H9 (cell line): Measurements from ENCODE around the gene ADARB2. TPM values are rescaled to one million over a fixed set of nuclear protein-coding genes. Genes with fewer than 3 reads are reported as not detected.

Experiments
- DNase-seq: peaks from one replicate; pipeline ENCODE4 v3.0.0-alpha.2; 2017
- H2AFZ ChIP-seq: one replicate; pipeline ENCODE4 v1.6.1; 2013; ENCODE audit warnings: mild to moderate bottlenecking, low read length, control low read depth, moderate library complexity
- H2AK5ac ChIP-seq: 2 replicates; pipeline ENCODE4 v1.6.1; 2013; ENCODE audit warnings: low read length, control low read depth, mixed read lengths; ENCODE audit not compliant: insufficient read length
- H2BK120ac ChIP-seq: one replicate; pipeline ENCODE4 v1.6.1; 2013; ENCODE audit warnings: low read depth, mild to moderate bottlenecking, low read length, control low read depth, inconsistent platforms; ENCODE audit not compliant: poor library complexity, severe bottlenecking
- H2BK12ac ChIP-seq: 2 replicates; pipeline ENCODE4 v1.6.1; 2013; ENCODE audit warnings: low read length, control low read depth, mixed read lengths, low read depth; ENCODE audit not compliant: insufficient read length
- H2BK15ac ChIP-seq: 2 replicates; pipeline ENCODE4 v1.6.1; 2013; ENCODE audit warnings: low read depth, low read length, control low read depth
- H2BK20ac ChIP-seq: one replicate; pipeline ENCODE4 v1.6.1; 2013; ENCODE audit warnings: low read depth, mild to moderate bottlenecking, low read length, control low read depth, inconsistent platforms; ENCODE audit not compliant: poor library complexity, severe bottlenecking
- H2BK5ac ChIP-seq: 2 replicates; pipeline ENCODE4 v1.6.1; 2013; ENCODE audit warnings: low read length, control low read depth, mixed read lengths; ENCODE audit not compliant: insufficient read length
- H3K14ac ChIP-seq: 2 replicates; pipeline ENCODE4 v1.6.1; 2013; ENCODE audit warnings: low read length, control low read depth; ENCODE audit not compliant: insufficient read depth
- H3K18ac ChIP-seq: 2 replicates; pipeline ENCODE4 v1.6.1; 2013; ENCODE audit warnings: low read depth, mild to moderate bottlenecking, mixed read lengths, low read length, control low read depth; ENCODE audit not compliant: insufficient read length
- H3K23ac ChIP-seq: 2 replicates; pipeline ENCODE4 v1.6.1; 2013; ENCODE audit warnings: low read length, control low read depth, mixed read lengths, low read depth; ENCODE audit not compliant: insufficient read length
- H3K23me2 ChIP-seq: 2 replicates; pipeline ENCODE4 v1.6.1; 2013; ENCODE audit warnings: low read depth, mild to moderate bottlenecking, mixed read lengths, low read length, control low read depth; ENCODE audit not compliant: insufficient read length, poor library complexity, severe bottlenecking
- H3K27ac ChIP-seq: 2 replicates; pipeline ENCODE4 v1.5.1; 2013; ENCODE audit warnings: low read length, control low read depth, mixed read lengths, low read depth; ENCODE audit not compliant: insufficient read length
- H3K27me3 ChIP-seq: 2 replicates; pipeline ENCODE4 v1.6.1; 2013; ENCODE audit warnings: low read length, control low read depth, inconsistent platforms; ENCODE audit not compliant: insufficient read depth
- H3K4ac ChIP-seq: 2 replicates; pipeline ENCODE4 v1.6.1; 2013; ENCODE audit warnings: low read depth, mild to moderate bottlenecking, control low read depth, inconsistent platforms, low read length, moderate library complexity
- H3K4me1 ChIP-seq: 2 replicates; pipeline ENCODE4 v1.6.1; 2013; ENCODE audit warnings: low read length, control low read depth, inconsistent platforms; ENCODE audit not compliant: insufficient read depth
- H3K4me2 ChIP-seq: 2 replicates; pipeline ENCODE4 v1.6.1; 2013; ENCODE audit warnings: low read length, control low read depth, mixed read lengths; ENCODE audit not compliant: insufficient read length, insufficient read depth
- H3K56ac ChIP-seq: 2 replicates; pipeline ENCODE4 v1.6.1; 2013; ENCODE audit warnings: low read depth, mild to moderate bottlenecking, mixed read lengths, low read length, control low read depth; ENCODE audit not compliant: insufficient read length
- H3K79me1 ChIP-seq: 2 replicates; pipeline ENCODE4 v1.6.1; 2013; ENCODE audit warnings: low read depth, mild to moderate bottlenecking, moderate library complexity, low read length, control low read depth, inconsistent platforms; ENCODE audit not compliant: insufficient read depth, poor library complexity, severe bottlenecking
- H3K79me2 ChIP-seq: 2 replicates; pipeline ENCODE4 v1.6.1; 2013; ENCODE audit warnings: low read length, control low read depth, inconsistent platforms; ENCODE audit not compliant: insufficient read depth
- H3K9ac ChIP-seq: 2 replicates; pipeline ENCODE4 v1.6.1; 2013; ENCODE audit warnings: low read length, control low read depth, mixed read lengths; ENCODE audit not compliant: insufficient read length; ENCODE audit errors: extremely low read depth
- H3K9me3 ChIP-seq: one replicate; pipeline ENCODE4 v1.6.1; 2013; ENCODE audit warnings: low read depth, low read length, inconsistent platforms; ENCODE audit not compliant: control insufficient read depth
- H3T11ph ChIP-seq: one replicate; pipeline ENCODE4 v1.6.1; 2013; ENCODE audit warnings: mild to moderate bottlenecking, low read length, control low read depth, inconsistent platforms
- H4K20me1 ChIP-seq: one replicate; pipeline ENCODE4 v1.6.1; 2013; ENCODE audit not compliant: control insufficient read depth, insufficient read length, insufficient read depth
- H4K5ac ChIP-seq: 2 replicates; pipeline ENCODE4 v1.6.1; 2013; ENCODE audit warnings: low read depth, mild to moderate bottlenecking, mixed read lengths, low read length, control low read depth; ENCODE audit not compliant: insufficient read length
- H4K8ac ChIP-seq: replicated peaks from 2 replicates; pipeline ENCODE4 v1.6.1; 2013; ENCODE audit warnings: low read length, control low read depth, mixed read lengths, low read depth; ENCODE audit not compliant: insufficient read length
- H4K91ac ChIP-seq: 2 replicates; pipeline ENCODE4 v1.6.1; 2013; ENCODE audit warnings: low read depth, mild to moderate bottlenecking, moderate library complexity, mixed read lengths, low read length, control low read depth; ENCODE audit not compliant: insufficient read length
- H3K27ac Mint-ChIP-seq, 3 experiments: 2 replicates in 2 of 3; 3 replicates in 1 of 3; pipeline ENCODE4 v1.8.0; 2020 to 2021; ENCODE audit warnings: mixed read lengths in 3 of 3, mild to moderate bottlenecking in 1 of 3, moderate library complexity in 1 of 3
- H3K27me3 Mint-ChIP-seq: 2 replicates; pipeline ENCODE4 v1.8.0; 2021; ENCODE audit warnings: low read depth, mild to moderate bottlenecking, moderate library complexity, mixed read lengths
- H3K36me3 Mint-ChIP-seq, 3 experiments: 2 replicates in 2 of 3; 3 replicates in 1 of 3; pipeline ENCODE4 v1.8.0; 2020 to 2021; ENCODE audit warnings: low read depth in 3 of 3, mixed read lengths in 3 of 3; ENCODE audit not compliant: insufficient read depth in 1 of 3
- H3K4me1 Mint-ChIP-seq, 2 experiments: 2 replicates each; pipeline ENCODE4 v1.8.0; 2020; ENCODE audit warnings: mixed read lengths in 2 of 2
- H3K4me3 Mint-ChIP-seq, 2 experiments: 2 replicates in 1 of 2; 3 replicates in 1 of 2; pipeline ENCODE4 v1.8.0; 2020 to 2021; ENCODE audit warnings: mild to moderate bottlenecking in 2 of 2, mixed read lengths in 2 of 2, moderate library complexity in 1 of 2
- H3K9me3 Mint-ChIP-seq, 2 experiments: 2 replicates in 1 of 2; 3 replicates in 1 of 2; pipeline ENCODE4 v1.8.0; 2020; ENCODE audit warnings: mild to moderate bottlenecking in 2 of 2, mixed read lengths in 2 of 2, moderate library complexity in 1 of 2
- WGBS: extraction: QIAGEN DNeasy Blood & Tissue Kit; methylation state at CpG from one replicate; pipeline ENCODE4 v1.1.7; 2013; ENCODE audit warnings: missing lambda C conversion rate, low lambda C conversion rate, mixed read lengths; ENCODE audit not compliant: insufficient read length; ENCODE audit errors: extremely low coverage; 5-methylcytosine and 5-hydroxymethylcytosine counted together
- total RNA-seq: library from RNA; stranded (reverse); gene quantifications from 2 replicates; pipeline ENCODE4 v1.2.1, GENCODE V29; 2021
- TF ChIP-seq, protein P1 (sequence below): fragments of 200-600 bp; sonication (generic); conservative IDR thresholded peaks from 3 replicates; pipeline ENCODE4 v1.8.0; 2021; ENCODE audit warnings: antibody characterized with exemption, mild to moderate bottlenecking

ADARB2 gene
- total RNA-seq, 1 experiment from 2014 or later = 0.87 TPM

DNA sequence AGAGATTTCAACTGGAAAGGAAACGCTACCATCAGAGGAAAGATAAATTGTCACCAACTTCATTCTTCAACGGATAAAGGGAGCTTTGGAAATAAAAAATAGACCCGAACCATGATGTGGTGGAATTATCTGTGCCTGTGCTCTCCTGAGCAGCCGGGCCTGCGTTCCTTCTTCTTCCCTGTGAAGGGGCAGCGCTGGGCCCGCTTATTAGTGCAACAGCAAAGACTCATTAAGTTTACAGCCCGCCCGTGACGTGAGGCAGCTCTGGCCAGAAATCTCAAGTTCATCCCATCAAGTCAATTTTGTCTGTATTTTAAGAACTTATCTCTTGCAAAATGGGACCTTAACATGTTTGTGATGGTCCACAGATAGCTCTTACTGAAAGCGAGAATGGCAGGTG lies 193.7 kb downstream of the ADARB2 start:
- Histone ChIP-seq H2BK120ac (no peak overlapping the region), H3K4ac (no peak overlapping the region)
- no CpG with 5 or more reads among the region's 11 CpGs for WGBS

More for the DNA sequence above, 193.7 kb downstream of the ADARB2 start:
- H3K4me3 Mint-ChIP-seq = no peak overlapping the region
- H3K36me3 Mint-ChIP-seq = peaks cover 0 to 2% (median 0%) of the 10 kb centered on the region in 3 experiments; a peak in 1 of 7 replicates
- Histone ChIP-seq H3K23me2 (no peaks in the 10 kb centered on the region), H2BK5ac (no peak overlapping the region), H3K4me2 (no peak overlapping the region), H2AK5ac (no peak overlapping the region), H3K79me1 (no peaks in the 10 kb centered on the region), H4K91ac (no peak overlapping the region), H3K27me3 (no peaks in the 10 kb centered on the region), H3K9me3 (no peaks in the 10 kb centered on the region), H3T11ph (no peak overlapping the region), H4K20me1 (no peaks in the 10 kb centered on the region), H2AFZ (no peak overlapping the region), H3K79me2 (no peaks in the 10 kb centered on the region), H3K9ac (no peak overlapping the region), H2BK20ac (no peak overlapping the region), H3K14ac (no peak overlapping the region), H3K18ac (no peak overlapping the region), H2BK12ac (no peak overlapping the region), H3K23ac (no peak overlapping the region), H3K56ac (no peak overlapping the region), H4K8ac (no peak overlapping the region), H4K5ac (no peak overlapping the region), H3K27ac (no peak overlapping the region), H2BK15ac (no peak overlapping the region), H3K4me1 (no peaks in the 10 kb centered on the region)
- peaks cover 2% of the 10 kb centered on the region for H3K27me3 Mint-ChIP-seq
- peaks cover under 1 to 2% of the 10 kb centered on the region in 2 experiments; a peak in 3 of 4 replicates for H3K4me1 Mint-ChIP-seq
- peaks cover 2 to 4% of the 10 kb centered on the region in 2 experiments; a peak in 3 of 5 replicates for H3K9me3 Mint-ChIP-seq
- H3K27ac Mint-ChIP-seq = no peak overlapping the region
- no peak for DNase-seq
- TF ChIP-seq, protein P1, sequence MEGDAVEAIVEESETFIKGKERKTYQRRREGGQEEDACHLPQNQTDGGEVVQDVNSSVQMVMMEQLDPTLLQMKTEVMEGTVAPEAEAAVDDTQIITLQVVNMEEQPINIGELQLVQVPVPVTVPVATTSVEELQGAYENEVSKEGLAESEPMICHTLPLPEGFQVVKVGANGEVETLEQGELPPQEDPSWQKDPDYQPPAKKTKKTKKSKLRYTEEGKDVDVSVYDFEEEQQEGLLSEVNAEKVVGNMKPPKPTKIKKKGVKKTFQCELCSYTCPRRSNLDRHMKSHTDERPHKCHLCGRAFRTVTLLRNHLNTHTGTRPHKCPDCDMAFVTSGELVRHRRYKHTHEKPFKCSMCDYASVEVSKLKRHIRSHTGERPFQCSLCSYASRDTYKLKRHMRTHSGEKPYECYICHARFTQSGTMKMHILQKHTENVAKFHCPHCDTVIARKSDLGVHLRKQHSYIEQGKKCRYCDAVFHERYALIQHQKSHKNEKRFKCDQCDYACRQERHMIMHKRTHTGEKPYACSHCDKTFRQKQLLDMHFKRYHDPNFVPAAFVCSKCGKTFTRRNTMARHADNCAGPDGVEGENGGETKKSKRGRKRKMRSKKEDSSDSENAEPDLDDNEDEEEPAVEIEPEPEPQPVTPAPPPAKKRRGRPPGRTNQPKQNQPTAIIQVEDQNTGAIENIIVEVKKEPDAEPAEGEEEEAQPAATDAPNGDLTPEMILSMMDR = no peak
